Activated CD4-positive, alpha-beta T cell treated with anti-CD3 and anti-CD28 coated beads, Interleukin-2, amount 50 U/mL, for 48 hours (primary cell): ENCODE measurements around the gene SCFD2.
"Not testable (repeated sequence)": the region's sequence is repeated elsewhere in the genome, so short reads cannot be mapped to it uniquely, and the experiment has no call there.

Experiments used
- DNase-seq, 2 experiments: peaks; one replicate each; pipeline ENCODE4 v3.0.0-alpha.2; 2020

Gene SCFD2

DNA sequence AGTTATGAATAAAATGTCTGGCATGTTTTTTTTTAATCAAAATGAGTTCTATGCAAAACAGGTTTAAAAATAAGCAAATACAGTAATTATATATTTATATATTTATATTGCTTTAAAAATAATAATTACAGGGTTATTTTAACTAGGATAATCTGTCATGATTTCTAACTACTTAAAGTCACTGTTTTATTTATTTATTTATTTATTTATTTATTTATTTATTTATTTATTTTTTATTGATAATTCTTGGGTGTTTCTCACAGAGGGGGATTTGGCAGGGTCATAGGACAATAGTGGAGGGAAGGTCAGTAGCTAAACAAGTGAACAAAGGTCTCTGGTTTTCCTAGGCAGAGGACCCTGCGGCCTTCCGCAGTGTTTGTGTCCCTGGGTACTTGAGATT lies 129.2 kb downstream of the SCFD2 start:
- not testable (repeated sequence) for DNase-seq

DNA sequence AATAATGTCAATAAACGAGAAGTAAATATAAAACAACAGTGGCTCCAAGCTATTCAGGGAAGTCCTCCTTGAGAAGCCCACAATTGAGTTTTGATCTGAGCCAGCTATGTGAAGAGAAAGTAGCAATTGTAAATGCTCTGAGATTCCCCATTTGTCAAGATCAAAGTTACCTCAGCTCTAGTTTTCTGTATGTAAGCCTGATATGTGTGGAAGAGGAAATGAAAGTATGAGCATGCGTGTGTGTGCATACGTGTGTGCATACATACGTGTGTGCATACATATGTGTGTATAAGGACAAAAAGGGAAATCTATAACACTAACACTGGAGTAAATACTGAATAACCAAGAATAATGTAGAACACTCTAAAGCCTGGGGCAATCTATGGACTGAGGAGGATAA lies 130.3 kb downstream of the SCFD2 start:
- no peak for DNase-seq

DNA sequence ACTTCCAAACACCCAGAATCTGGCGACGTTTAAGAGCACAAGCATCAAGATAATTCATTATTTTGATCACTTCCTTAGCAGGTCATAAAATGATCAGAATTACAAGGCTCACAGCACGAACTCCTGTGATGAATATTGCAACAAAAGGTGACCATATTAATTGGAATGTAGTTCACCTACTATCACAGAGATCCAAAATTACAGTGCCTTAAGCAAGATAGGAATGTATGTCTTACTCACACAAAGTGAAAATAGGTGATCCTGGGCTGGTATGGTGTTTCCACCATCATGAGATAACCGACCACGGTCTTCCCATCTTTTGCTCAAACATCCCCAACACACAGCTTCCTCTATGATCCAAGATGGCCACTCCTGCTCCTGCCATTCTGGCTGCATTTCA lies 131.2 kb downstream of the SCFD2 start:
- no peak for DNase-seq

DNA sequence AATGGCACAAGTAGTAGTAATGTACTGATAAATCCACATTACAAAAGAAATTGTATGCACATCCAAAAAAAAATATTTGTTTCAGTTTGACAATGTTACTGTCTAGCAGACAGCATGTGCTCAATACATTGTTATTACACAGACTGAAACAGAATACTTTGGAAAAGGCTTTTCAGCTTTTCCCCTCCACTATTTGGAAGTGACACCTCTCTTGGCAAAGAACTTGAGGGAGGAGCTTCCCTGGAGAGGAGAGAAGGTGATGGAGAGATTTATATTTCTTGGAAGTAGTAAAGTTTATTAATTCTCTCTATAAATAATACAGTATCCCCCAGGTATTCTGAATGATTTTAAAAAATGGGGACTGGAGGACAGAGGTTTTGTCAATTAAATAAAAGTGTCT lies 131.8 kb downstream of the SCFD2 start:
- DNase-seq, result no peak

DNA sequence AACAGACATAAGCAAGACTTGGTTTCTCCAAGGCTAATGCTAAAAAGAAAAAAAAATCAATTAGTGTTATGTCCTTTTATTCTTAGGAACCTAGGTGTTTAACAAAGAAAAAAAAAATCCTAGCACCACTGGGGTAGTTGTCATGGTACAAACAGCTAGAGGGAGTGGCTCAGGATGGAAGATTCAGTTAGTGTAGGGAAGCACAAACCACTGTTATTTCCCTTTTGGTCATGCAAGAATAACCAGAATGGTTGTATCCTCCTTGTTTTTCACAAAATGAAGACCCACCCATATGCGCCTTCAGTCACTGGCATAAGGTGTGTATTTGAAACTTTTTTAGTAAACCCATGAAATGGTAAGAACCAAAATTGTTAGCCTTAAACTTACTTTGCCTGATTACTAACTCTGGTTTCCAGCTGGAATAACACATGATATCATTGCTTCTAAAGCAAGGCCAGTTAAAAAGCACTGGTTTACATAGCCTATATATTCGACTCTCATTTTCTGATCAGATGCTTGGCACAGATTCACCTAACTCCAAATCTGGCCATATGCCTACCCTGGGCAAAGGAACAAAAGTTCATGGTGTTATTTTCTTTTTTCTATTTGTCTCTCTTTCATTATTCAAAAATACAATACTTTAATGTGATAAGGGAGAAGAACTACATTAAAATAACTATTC lies 132.6 kb downstream of the SCFD2 start:
- no peak for DNase-seq

DNA sequence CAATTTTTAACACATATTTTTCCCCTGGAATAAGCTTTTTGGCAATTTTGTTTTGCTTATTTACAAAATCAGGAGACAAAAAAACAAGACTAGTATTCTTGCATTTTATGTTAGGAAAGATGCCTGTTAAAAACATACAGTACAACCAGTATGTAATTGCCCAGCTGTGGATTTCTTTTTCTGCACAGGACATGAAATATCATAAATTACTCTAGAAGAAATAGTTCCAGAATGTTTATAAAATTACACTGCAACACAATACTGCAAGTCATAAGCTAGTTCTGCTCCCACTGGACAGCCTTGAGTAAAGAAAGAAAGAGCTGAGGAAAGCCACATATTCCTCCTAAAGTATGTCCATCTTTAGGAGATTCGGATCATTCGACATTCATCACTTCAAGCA lies 133.5 kb downstream of the SCFD2 start:
- no peak for DNase-seq

DNA sequence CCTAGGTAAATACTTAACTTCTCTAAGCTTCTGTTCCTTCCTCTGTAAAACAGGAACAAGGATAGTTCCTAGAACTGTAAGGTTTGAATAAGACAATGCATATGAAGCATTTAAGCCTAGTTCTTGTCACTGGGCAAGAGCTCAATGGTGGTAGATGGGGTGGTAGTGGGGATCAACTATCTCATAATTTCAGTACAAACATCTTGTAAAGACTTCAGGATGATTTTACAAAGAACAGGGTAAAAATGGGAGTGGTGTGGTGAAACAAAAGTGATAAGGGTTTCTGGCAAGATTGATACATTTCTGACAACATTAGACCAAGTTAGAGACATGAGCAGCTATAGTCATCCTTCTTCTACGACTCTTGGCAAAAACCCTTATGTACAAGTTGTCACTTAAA lies 137.8 kb downstream of the SCFD2 start:
- DNase-seq, result no peak

- no peak for DNase-seq
Measured at GRCh38 chr4:53227451-53227850, 138.4 kb downstream of the SCFD2 start.

DNA sequence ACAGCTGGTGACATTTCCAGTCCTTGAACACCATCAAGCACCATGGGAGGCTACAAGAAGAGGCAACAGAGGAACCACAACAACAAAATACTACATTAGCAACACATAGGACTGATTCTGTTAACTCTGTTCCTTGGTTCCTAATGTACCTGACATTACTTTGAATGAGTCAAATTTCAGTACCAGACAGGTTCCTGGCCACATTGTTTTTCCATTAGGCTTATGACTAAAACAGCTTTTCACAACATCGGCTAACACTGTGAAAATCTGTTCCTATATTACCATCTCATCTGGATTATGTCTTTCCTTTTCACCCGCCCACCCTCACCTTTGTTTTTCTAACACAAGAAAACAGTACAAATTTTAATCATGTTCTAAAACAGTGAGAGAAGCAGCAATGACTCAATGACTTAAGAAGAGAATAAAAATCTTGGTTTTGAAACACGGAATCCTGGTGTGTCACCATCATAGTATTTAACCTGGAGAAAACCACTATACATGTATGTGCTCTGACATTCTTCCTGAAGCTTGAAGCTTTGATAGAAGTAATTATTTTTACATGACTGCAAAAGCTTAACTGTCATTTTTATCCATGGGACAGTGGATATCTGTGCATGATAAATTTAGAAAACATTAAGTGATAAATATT lies 143.9 kb downstream of the SCFD2 start:
- DNase-seq, result no peak

- not testable (repeated sequence) for DNase-seq
Measured at GRCh38 chr4:53219148-53219547, 146.7 kb downstream of the SCFD2 start.

- DNase-seq, result no peak
Measured at GRCh38 chr4:53208753-53209152, 157.1 kb downstream of the SCFD2 start.

GRCh38 chr4:53205970-53206369 lies 159.9 kb downstream of the SCFD2 start:
- no peak for DNase-seq

GRCh38 chr4:53199356-53199755 lies 166.5 kb downstream of the SCFD2 start:
- DNase-seq, result no peak

DNA sequence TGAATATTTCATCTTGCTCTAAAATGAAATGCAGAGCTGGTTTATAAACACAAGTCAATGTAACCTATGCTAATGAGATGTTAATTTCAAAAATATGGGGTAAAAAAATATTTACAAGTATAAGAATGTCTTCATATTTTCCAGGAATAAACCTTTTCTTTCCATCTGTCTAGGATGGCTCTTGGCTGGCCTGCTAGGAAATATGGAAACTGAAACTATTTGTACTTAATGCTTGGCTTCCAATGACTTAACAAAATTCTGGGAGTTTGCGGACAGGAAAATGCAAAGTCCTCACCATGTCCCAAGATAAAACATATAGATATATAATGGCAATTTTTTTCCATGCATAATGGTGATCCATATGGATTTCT lies 168.1 kb downstream of the SCFD2 start:
- DNase-seq, result no peak

DNA sequence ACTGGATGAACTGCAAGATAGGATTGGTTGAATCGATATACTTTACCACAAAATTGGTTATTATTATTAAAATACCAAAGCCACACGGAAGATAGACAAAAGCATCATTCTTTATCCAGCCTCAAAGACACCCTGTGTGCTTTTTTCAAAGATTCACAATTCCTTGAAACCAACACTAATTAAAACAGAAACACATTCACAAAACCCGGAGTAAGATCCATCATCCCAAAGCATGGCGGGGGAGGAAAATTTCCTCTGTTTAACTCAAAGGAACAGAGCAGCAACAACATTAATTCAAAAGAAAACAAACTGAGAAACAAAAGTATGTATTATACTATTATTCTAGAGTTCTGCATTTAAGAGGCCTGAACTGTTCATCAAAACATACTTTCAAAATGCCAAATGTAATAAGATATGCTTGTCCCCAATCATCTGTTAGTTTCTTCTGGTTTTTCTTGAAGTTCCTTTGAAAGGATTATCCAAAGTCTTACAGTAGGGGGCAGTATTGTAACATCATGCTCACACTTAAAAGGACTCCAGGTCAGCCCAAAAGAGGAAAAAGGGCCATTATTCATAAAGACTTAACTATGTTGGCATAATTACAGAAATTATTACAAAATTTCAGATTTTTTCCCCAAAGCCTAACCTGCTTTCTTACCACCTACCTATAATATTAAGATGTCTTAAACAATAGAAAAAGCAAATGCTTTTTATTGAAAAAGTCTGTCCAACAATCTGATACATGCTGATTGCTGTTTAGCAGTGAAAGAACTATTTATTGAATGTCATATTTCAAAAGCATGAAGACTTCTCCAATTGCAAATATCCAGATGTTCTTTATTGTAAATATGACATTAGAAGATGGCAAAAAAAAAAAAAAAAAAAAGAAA lies 168.7 kb downstream of the SCFD2 start:
- no peak for DNase-seq

GRCh38 chr4:53195815-53196661 lies 169.8 kb downstream of the SCFD2 start:
- no peak for DNase-seq

- DNase-seq, result no peak
Measured at GRCh38 chr4:53194727-53195126, 171.1 kb downstream of the SCFD2 start.

DNA sequence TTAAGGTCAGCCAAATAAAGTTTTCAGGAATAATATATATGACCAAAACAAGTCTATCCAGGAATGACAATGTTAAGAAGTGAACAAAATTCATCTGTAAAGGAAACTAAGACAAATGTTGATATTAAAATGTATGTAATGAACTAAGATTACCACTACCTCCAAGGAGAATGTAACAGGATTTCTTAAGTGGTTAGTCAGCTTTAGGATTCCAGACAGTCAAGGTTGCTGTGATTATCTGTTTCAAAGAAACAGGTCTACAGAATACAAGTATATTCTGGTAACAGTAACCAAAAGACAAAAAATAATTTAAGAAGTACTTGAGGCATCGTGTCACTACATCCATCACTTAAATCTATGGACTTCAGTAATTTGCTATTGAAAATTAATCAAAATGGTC lies 172.8 kb downstream of the SCFD2 start:
- no peak for DNase-seq

GRCh38 chr4:53192496-53192895 lies 173.4 kb downstream of the SCFD2 start:
- DNase-seq, result no peak

GRCh38 chr4:53191997-53192396 lies 173.9 kb downstream of the SCFD2 start:
- DNase-seq, result no peak

DNA sequence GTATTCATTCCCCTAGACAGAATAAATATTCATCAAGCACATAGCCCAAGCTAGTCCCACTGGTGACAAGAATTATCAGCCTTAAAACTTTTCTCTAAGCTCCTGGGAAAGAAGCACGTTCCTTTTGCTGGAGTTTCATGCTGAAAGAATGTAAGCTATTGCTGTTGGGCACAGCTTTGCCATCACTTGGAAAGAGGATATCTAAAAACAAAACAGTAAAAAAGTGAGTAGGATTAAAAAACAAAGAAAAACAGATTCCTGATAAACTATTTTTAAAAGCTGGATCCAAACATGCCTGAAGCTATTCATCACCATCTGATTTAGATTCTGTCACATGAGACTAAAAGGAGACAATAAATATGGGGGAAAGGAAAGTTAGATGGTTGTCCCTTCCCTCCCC lies 176.8 kb downstream of the SCFD2 start:
- DNase-seq, result no peak

DNA sequence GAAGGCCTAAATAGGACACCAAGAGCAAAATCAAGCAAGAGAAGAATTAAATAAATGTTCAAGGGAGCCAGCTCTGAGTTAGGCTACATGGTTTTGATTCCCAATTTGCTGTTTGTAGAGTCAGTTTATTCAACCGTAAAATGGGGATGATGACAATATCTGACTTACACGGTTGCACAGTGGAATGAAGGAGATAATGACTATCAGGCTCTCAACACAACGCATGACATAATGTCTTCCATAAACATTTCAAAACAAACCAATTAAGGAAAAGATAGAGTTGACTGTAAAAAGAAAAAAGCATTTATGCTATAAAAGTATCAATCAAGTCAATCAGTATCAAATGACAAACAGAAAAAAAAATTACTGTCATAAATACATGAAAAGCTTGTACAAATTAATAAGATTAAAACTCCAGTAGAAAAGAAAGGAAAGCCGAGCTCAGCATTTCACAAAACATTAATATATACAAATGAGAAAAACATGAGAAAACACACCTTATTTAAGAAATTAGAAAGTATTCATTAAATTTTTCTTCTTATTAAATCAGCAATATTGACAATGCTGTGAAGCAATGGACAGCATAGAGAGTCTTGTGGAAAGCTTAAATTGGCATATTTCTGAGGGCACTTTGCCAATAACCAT lies 179.0 kb downstream of the SCFD2 start:
- no peak for DNase-seq
